Fibroblast of skin of right quadriceps (primary cell): ENCODE data around the gene SPPL3.
A peak's percentile ranks its signal among the peaks of the same experiment; 100 is the strongest.

Source experiments
- DNase-seq: peaks from one replicate; pipeline ENCODE4 v3.0.0-alpha.2; 2013

Gene SPPL3

GRCh38 chr12:120872487-120872886, 31.7 kb downstream of the SPPL3 start:
- no peak for DNase-seq

GRCh38 chr12:120870415-120870814, 33.7 kb downstream of the SPPL3 start:
- DNase-seq, result no peak

- DNase-seq, result no peak
Observed at GRCh38 chr12:120869376-120869775, 34.8 kb downstream of the SPPL3 start.

- peak; percentile 80 for DNase-seq
Observed at GRCh38 chr12:120866108-120866507, 38.0 kb downstream of the SPPL3 start.

- DNase-seq, result no peak
Observed at GRCh38 chr12:120865098-120865497, 39.1 kb downstream of the SPPL3 start.

- no peak for DNase-seq
Observed at GRCh38 chr12:120862664-120863063, 41.5 kb downstream of the SPPL3 start.

- DNase-seq, result no peak
Observed at GRCh38 chr12:120861074-120861795, 42.9 kb downstream of the SPPL3 start.

- no peak for DNase-seq
Observed at GRCh38 chr12:120858306-120859088, 45.7 kb downstream of the SPPL3 start.

- DNase-seq, result no peak
Observed at GRCh38 chr12:120856980-120857379, 47.2 kb downstream of the SPPL3 start.

- no peak for DNase-seq
Observed at GRCh38 chr12:120855823-120856588, 48.2 kb downstream of the SPPL3 start.

GRCh38 chr12:120854804-120855203, 49.4 kb downstream of the SPPL3 start:
- no peak for DNase-seq

GRCh38 chr12:120853188-120853587, 51.0 kb downstream of the SPPL3 start:
- no peak for DNase-seq

GRCh38 chr12:120851944-120852343, 52.2 kb downstream of the SPPL3 start:
- DNase-seq, result no peak

GRCh38 chr12:120851444-120851843, 52.7 kb downstream of the SPPL3 start:
- no peak for DNase-seq

GRCh38 chr12:120849765-120850164, 54.4 kb downstream of the SPPL3 start:
- peak; percentile 25 for DNase-seq

GRCh38 chr12:120847814-120848213, 56.3 kb downstream of the SPPL3 start:
- DNase-seq, result no peak

GRCh38 chr12:120847392-120847791, 56.8 kb downstream of the SPPL3 start:
- DNase-seq, result no peak

GRCh38 chr12:120846721-120847120, 57.4 kb downstream of the SPPL3 start:
- no peak for DNase-seq

- DNase-seq, result no peak
Observed at GRCh38 chr12:120845696-120846095, 58.5 kb downstream of the SPPL3 start.

- no peak for DNase-seq
Observed at GRCh38 chr12:120844768-120845449, 59.2 kb downstream of the SPPL3 start.

- DNase-seq, result no peak
Observed at GRCh38 chr12:120844297-120844696, 59.9 kb downstream of the SPPL3 start.

GRCh38 chr12:120843472-120843871, 60.7 kb downstream of the SPPL3 start:
- no peak for DNase-seq

- DNase-seq, result no peak
Observed at GRCh38 chr12:120842595-120842994, 61.6 kb downstream of the SPPL3 start.
